8988T (cell line): ENCODE measurements around the gene SGF29.
"Not testable (repeated sequence)": the region's sequence is repeated elsewhere in the genome, so short reads cannot be mapped to it uniquely, and the experiment has no call there.

Experiments
- DNase-seq: peaks from one replicate; pipeline ENCODE4 v3.0.0; 2011

Gene SGF29

GRCh38 chr16:28597692-28598261 lies 44.1 kb downstream of the SGF29 start:
- peak; percentile 37 for DNase-seq

GRCh38 chr16:28599377-28600285 lies 45.9 kb downstream of the SGF29 start:
- DNase-seq = not testable (repeated sequence)

GRCh38 chr16:28600965-28601364 lies 47.2 kb downstream of the SGF29 start:
- not testable (repeated sequence) for DNase-seq

GRCh38 chr16:28601589-28601988 lies 47.9 kb downstream of the SGF29 start:
- not testable (repeated sequence) for DNase-seq

GRCh38 chr16:28602062-28602461 lies 48.3 kb downstream of the SGF29 start:
- DNase-seq = not testable (repeated sequence)

GRCh38 chr16:28602529-28602928 lies 48.8 kb downstream of the SGF29 start:
- no peak for DNase-seq

GRCh38 chr16:28603381-28604185 lies 49.9 kb downstream of the SGF29 start:
- no peak for DNase-seq

- no peak for DNase-seq
Measured at GRCh38 chr16:28604186-28604565, 50.5 kb downstream of the SGF29 start.

- no peak for DNase-seq
Measured at GRCh38 chr16:28606291-28607115, 52.8 kb downstream of the SGF29 start.

GRCh38 chr16:28607116-28607623 lies 53.5 kb downstream of the SGF29 start:
- DNase-seq = no peak

- DNase-seq = not testable (repeated sequence)
Measured at GRCh38 chr16:28607681-28608495, 54.2 kb downstream of the SGF29 start.

GRCh38 chr16:28608496-28608808 lies 54.7 kb downstream of the SGF29 start:
- DNase-seq = not testable (repeated sequence)

GRCh38 chr16:28608867-28609596 lies 55.3 kb downstream of the SGF29 start:
- DNase-seq = not testable (repeated sequence)

GRCh38 chr16:28609631-28610594 lies 56.2 kb downstream of the SGF29 start, which contains the start of gene SULT1A1:
SULT1A1 (minus strand) TSS chr16:28610044; CDS start chr16:28608855, 1,189 bp downstream.
- DNase-seq = no peak

- DNase-seq = no peak
Measured at GRCh38 chr16:28610595-28611191, 57.0 kb downstream of the SGF29 start.

- not testable (repeated sequence) for DNase-seq
Measured at GRCh38 chr16:28612359-28613280, 58.9 kb downstream of the SGF29 start.

GRCh38 chr16:28613912-28614311 lies 60.2 kb downstream of the SGF29 start:
- not testable (repeated sequence) for DNase-seq

- not testable (repeated sequence) for DNase-seq
Measured at GRCh38 chr16:28614561-28614960, 60.8 kb downstream of the SGF29 start.
